Measurements from ENCODE around the gene SPRR4. TPM values are rescaled to one million over a fixed set of nuclear protein-coding genes. Genes with fewer than 3 reads are reported as not detected.
"Not testable (repeated sequence)": the region's sequence is repeated elsewhere in the genome, so short reads cannot be mapped to it uniquely, and the experiment has no call there.

SPRR4 gene
- total and polyA plus RNA-seq, 5 donors from 2014 or later = not detected

DNA sequence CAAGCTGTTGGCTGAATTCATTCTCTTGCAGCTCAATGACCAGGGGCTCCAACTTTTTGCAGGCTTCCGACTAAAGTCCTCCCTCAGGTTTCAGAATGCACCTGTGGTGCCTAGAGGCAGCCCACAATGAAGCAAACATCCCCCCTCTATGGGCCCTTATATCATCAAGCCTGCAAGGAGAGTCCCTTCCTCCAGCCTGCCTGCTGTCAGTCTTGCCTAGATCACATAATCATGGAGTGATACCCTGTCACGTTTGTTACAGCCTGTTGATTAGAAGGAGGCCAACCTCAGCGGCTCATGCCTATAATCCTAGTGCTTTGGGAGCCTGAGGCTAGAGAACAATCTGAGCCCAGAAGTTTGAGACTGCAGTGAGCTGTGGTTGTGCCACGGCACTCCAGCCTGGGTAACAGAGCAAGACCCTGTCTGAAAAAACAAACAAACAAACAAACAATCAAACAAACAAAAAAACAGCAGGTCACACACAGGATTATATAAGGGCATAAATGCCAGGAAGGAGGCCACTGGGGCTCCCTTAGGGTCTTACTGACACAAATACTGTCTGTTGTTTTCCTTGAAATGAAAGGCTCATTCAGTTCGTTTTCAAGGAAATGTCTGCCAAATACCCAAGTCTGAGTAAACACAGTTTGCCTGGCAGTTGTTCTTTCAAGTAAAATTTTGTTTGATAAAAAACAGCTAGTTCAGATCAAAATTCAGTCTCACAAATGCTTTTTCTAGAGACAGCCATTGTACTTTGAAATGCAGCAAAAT lies 26.4 kb downstream of the SPRR4 start:
- Mint-ChIP-seq H3K4me3 (no peak overlapping the region), H3K27ac (no peak overlapping the region), H3K27me3 (peaks cover 19% of the 10 kb centered on the region), H3K9me3 (peaks cover 0 to 7% (median 0%) of the 10 kb centered on the region in 7 donors), H3K4me1 (no peaks in the 10 kb centered on the region), H3K36me3 (no peaks in the 10 kb centered on the region)
- H3K27me3 ChIP-seq (ENCODE audit: control insufficient read depth, insufficient read depth, low read length) = no peaks in the 10 kb centered on the region
- no peak overlapping the region for H3K4me3 ChIP-seq (ENCODE audit: low read depth, low read length)
- no peak overlapping the region for H3K27ac ChIP-seq (ENCODE audit: insufficient read depth, low read length, poor library complexity, severe bottlenecking)
- no peaks in the 10 kb centered on the region for H3K4me1 ChIP-seq (ENCODE audit: control insufficient read depth, insufficient read depth, low read length, poor library complexity, severe bottlenecking)
- DNase-seq (no peak), ATAC-seq (ENCODE audit: low read depth in 2 of 2) (no peak)
- H3K9me3 ChIP-seq (ENCODE audit: control insufficient read depth in 2 of 2, low read length in 2 of 2) = no peaks in the 10 kb centered on the region
- H3K36me3 ChIP-seq (ENCODE audit: control insufficient read depth, insufficient read depth, low read length) = no peaks in the 10 kb centered on the region

DNA sequence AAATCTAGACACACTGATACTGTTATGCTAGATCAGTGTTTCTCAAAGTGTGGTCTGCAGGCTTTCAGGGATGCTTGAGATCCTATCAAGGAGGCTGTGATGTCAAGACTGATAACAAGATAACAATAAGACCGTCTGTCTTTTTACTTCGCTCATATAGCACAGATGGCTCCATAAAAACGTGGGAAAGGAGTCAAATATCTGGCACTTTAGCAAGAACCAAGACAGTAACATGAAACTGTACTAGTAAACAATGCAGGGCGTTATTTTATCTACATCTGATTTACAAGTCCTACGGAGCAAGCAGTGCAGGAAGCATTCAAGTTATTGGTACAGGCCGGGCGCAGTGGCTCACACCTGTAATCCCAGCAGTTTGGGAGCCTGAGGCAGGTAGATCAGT lies 27.5 kb downstream of the SPRR4 start:
- ATAC-seq (ENCODE audit: low read depth in 2 of 2) (no peak), DNase-seq (no peak)
- Histone ChIP-seq H3K4me1 (ENCODE audit: control insufficient read depth, insufficient read depth, low read length, poor library complexity, severe bottlenecking) (no peaks in the 10 kb centered on the region), H3K36me3 (ENCODE audit: control insufficient read depth, insufficient read depth, low read length) (no peaks in the 10 kb centered on the region), H3K4me3 (ENCODE audit: low read depth, low read length) (no peak overlapping the region), H3K27ac (ENCODE audit: insufficient read depth, low read length, poor library complexity, severe bottlenecking) (no peak overlapping the region), H3K9me3 (ENCODE audit: control insufficient read depth in 2 of 2, low read length in 2 of 2) (no peaks in the 10 kb centered on the region), H3K27me3 (ENCODE audit: control insufficient read depth, insufficient read depth, low read length) (no peaks in the 10 kb centered on the region)
- Mint-ChIP-seq H3K4me1 (no peaks in the 10 kb centered on the region), H3K27me3 (peaks cover 15% of the 10 kb centered on the region), H3K9me3 (peaks cover 0 to 7% (median 0%) of the 10 kb centered on the region in 7 donors), H3K27ac (no peak overlapping the region), H3K36me3 (no peaks in the 10 kb centered on the region), H3K4me3 (no peak overlapping the region)

DNA sequence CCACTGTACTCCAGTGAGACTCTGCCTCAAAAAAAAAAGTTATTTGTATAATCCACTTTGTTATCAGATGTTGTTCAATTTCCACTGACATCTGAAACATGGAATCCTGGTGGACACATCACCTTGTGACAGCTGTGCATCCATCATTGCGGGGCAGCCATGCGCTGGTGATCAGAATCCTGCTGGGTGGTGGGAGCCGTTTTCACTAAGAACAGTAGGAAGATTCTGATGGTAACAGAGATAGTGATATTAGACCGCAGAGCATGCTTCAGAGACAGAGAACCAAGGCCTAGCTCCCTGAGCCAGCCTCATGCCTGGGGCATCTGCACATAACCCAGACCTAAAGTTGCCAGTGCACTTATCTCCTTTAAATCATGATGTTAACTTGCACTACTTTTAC lies 28.0 kb downstream of the SPRR4 start:
- H3K27me3 ChIP-seq (ENCODE audit: control insufficient read depth, insufficient read depth, low read length) = no peaks in the 10 kb centered on the region
- Mint-ChIP-seq H3K4me1 (no peaks in the 10 kb centered on the region), H3K27ac (no peak overlapping the region), H3K36me3 (no peaks in the 10 kb centered on the region), H3K9me3 (peaks cover 0 to 7% (median 0%) of the 10 kb centered on the region in 7 donors), H3K27me3 (peaks cover 16% of the 10 kb centered on the region), H3K4me3 (no peak overlapping the region)
- DNase-seq = no peak
- H3K9me3 ChIP-seq (ENCODE audit: control insufficient read depth in 2 of 2, low read length in 2 of 2) = no peaks in the 10 kb centered on the region
- H3K27ac ChIP-seq (ENCODE audit: insufficient read depth, low read length, poor library complexity, severe bottlenecking) = no peak overlapping the region
- H3K36me3 ChIP-seq (ENCODE audit: control insufficient read depth, insufficient read depth, low read length) = no peaks in the 10 kb centered on the region
- H3K4me1 ChIP-seq (ENCODE audit: control insufficient read depth, insufficient read depth, low read length, poor library complexity, severe bottlenecking) = no peaks in the 10 kb centered on the region
- ATAC-seq (ENCODE audit: low read depth in 2 of 2) = no peak
- no peak overlapping the region for H3K4me3 ChIP-seq (ENCODE audit: low read depth, low read length)

DNA sequence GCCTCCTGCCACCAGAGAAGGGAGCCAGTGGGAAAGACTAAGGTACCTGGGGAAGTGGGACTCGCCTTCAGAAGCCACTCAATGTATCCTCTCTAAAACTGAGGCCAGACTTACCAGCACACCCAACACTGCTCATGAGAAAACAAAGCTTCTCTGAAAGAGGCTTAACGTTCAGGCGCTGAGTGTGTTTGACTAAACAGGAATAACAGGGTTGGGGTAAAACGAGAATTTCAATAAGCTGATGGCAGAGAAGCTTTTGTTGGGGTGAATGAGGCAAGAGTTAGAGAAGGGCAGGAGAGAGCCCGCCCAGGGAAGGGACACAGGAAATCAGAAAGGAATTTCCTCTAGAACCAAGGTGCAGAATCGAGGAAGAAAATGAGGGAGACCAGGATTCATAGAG lies 29.4 kb downstream of the SPRR4 start:
- DNase-seq (no peak), ATAC-seq (ENCODE audit: low read depth in 2 of 2) (no peak)
- Histone ChIP-seq H3K27ac (ENCODE audit: insufficient read depth, low read length, poor library complexity, severe bottlenecking) (no peak overlapping the region), H3K9me3 (ENCODE audit: control insufficient read depth in 2 of 2, low read length in 2 of 2) (no peaks in the 10 kb centered on the region), H3K36me3 (ENCODE audit: control insufficient read depth, insufficient read depth, low read length) (no peaks in the 10 kb centered on the region), H3K4me1 (ENCODE audit: control insufficient read depth, insufficient read depth, low read length, poor library complexity, severe bottlenecking) (no peaks in the 10 kb centered on the region), H3K4me3 (ENCODE audit: low read depth, low read length) (no peak overlapping the region), H3K27me3 (ENCODE audit: control insufficient read depth, insufficient read depth, low read length) (no peaks in the 10 kb centered on the region)
- no peaks in the 10 kb centered on the region for H3K4me1 Mint-ChIP-seq
- peaks cover 20% of the 10 kb centered on the region for H3K27me3 Mint-ChIP-seq
- no peaks in the 10 kb centered on the region for H3K36me3 Mint-ChIP-seq
- H3K9me3 Mint-ChIP-seq = peaks cover 0 to 7% (median 0%) of the 10 kb centered on the region in 7 donors
- H3K27ac Mint-ChIP-seq = no peak overlapping the region
- H3K4me3 Mint-ChIP-seq = no peak overlapping the region

DNA sequence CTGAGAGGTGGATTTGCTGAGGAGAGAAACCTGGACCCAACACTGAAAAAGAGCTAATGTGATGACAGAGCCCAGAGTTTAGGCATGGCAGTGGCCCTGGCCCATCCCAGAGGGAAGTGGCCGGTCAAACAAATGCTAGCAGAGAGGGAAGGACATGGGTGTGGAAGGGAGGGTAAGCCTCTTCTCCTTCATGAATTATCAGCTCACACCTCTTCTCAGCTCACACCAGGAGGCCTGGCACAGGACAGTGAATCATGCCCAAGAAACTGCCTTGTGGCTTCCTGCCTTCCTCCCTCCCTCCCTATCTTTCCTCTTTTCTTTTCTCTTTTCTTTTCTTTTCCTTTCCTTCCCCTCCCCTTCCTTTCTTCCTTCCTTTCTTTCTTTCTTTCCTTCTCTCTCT lies 29.8 kb downstream of the SPRR4 start:
- Mint-ChIP-seq H3K4me1 (no peaks in the 10 kb centered on the region), H3K4me3 (peak overlapping the region in 1 of 4 donors; percentile 35), H3K36me3 (no peaks in the 10 kb centered on the region), H3K27ac (no peak overlapping the region), H3K27me3 (peaks cover 20% of the 10 kb centered on the region), H3K9me3 (peaks cover 0 to 4% (median 0%) of the 10 kb centered on the region in 7 donors)
- DNase-seq (no peak), ATAC-seq (ENCODE audit: low read depth in 2 of 2) (no peak)
- Histone ChIP-seq H3K9me3 (ENCODE audit: control insufficient read depth in 2 of 2, low read length in 2 of 2) (no peaks in the 10 kb centered on the region), H3K4me3 (ENCODE audit: low read depth, low read length) (no peak overlapping the region), H3K27ac (ENCODE audit: insufficient read depth, low read length, poor library complexity, severe bottlenecking) (no peak overlapping the region), H3K4me1 (ENCODE audit: control insufficient read depth, insufficient read depth, low read length, poor library complexity, severe bottlenecking) (no peaks in the 10 kb centered on the region), H3K36me3 (ENCODE audit: control insufficient read depth, insufficient read depth, low read length) (no peaks in the 10 kb centered on the region), H3K27me3 (ENCODE audit: control insufficient read depth, insufficient read depth, low read length) (no peaks in the 10 kb centered on the region)

DNA sequence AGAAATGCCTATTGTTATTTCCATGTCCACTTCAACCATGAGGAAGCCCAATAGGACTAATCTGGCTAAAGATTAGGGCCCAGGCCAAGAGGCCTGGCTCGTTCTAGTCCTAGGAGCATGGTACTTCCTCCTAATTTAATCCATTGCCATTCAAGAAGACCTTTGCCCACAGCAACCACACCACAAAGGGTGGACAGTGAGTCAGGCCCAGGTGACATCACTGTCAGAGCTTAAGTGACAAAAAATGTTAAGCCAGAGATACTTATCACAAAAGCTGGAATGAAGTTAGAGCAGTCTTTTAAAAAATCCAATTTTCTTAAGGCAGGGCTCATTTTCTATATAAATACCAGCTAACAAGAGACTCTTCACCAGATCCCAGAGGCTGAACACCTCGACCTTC lies 30.9 kb downstream of the SPRR4 start, which contains the start of gene SPRR3:
SPRR3 (plus strand) TSS at position 368 of the 400 bp plus-strand sequence. CDS start 1,272 bp downstream, outside the sequence.
- no peak for DNase-seq
- Histone ChIP-seq H3K4me3 (ENCODE audit: low read depth, low read length) (no peak within 1 kb of the TSS), H3K4me1 (ENCODE audit: control insufficient read depth, insufficient read depth, low read length, poor library complexity, severe bottlenecking) (no peaks in the 10 kb centered on the region), H3K27ac (ENCODE audit: insufficient read depth, low read length, poor library complexity, severe bottlenecking) (no peak within 1 kb of the TSS), H3K36me3 (ENCODE audit: control insufficient read depth, insufficient read depth, low read length) (no peaks in the 10 kb centered on the region), H3K9me3 (ENCODE audit: control insufficient read depth in 2 of 2, low read length in 2 of 2) (no peaks in the 10 kb centered on the region), H3K27me3 (ENCODE audit: control insufficient read depth, insufficient read depth, low read length) (no peaks in the 10 kb centered on the region)
- H3K27me3 Mint-ChIP-seq = peaks cover 20% of the 10 kb centered on the region
- peaks cover 0 to 4% (median 0%) of the 10 kb centered on the region in 7 donors for H3K9me3 Mint-ChIP-seq
- H3K4me1 Mint-ChIP-seq = no peaks in the 10 kb centered on the region
- no peak for ATAC-seq (ENCODE audit: low read depth in 2 of 2)
- H3K4me3 Mint-ChIP-seq = peak within 1 kb of the TSS in 1 of 4 donors; percentile 35
- H3K27ac Mint-ChIP-seq = peak within 1 kb of the TSS in 1 of 3 donors; percentile 7
- no peaks in the 10 kb centered on the region for H3K36me3 Mint-ChIP-seq

DNA sequence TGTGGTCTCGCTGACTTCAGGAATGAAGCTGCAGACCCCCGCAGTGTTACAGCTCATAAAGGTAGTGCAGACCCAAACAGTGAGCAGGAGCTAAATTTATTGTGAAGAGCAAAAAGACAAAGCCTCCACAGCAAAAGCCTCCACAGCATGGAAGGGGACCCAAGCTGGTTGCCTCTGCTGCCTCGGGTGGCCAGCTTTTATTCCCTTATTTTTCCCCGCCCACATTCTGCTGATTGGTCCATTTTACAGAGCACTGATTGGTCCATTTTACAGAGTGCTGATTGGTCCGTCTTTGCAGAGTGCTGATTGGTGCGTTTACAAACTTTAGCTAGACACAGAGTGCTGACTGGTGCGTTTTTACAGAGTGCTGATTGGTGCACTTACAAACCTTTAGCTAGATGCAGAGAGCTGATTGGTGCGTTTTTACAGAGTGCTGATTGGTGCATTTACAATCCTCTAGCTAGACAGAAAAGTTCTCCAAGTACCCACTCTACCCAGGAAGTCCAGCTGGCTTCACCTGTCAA lies 40.8 kb downstream of the SPRR4 start:
- H3K27ac Mint-ChIP-seq; ATAC-seq (ENCODE audit: low read depth in 2 of 2); H3K36me3 Mint-ChIP-seq; H3K27me3 ChIP-seq (ENCODE audit: control insufficient read depth, insufficient read depth, low read length); H3K4me1 Mint-ChIP-seq; H3K4me3 ChIP-seq (ENCODE audit: low read depth, low read length); DNase-seq; H3K4me3 Mint-ChIP-seq; H3K4me1 ChIP-seq (ENCODE audit: control insufficient read depth, insufficient read depth, low read length, poor library complexity, severe bottlenecking); H3K27ac ChIP-seq (ENCODE audit: insufficient read depth, low read length, poor library complexity, severe bottlenecking); H3K9me3 Mint-ChIP-seq; H3K9me3 ChIP-seq (ENCODE audit: control insufficient read depth in 2 of 2, low read length in 2 of 2); H3K36me3 ChIP-seq (ENCODE audit: control insufficient read depth, insufficient read depth, low read length): not testable (repeated sequence)
- peaks cover 20% of the 10 kb centered on the region for H3K27me3 Mint-ChIP-seq

DNA sequence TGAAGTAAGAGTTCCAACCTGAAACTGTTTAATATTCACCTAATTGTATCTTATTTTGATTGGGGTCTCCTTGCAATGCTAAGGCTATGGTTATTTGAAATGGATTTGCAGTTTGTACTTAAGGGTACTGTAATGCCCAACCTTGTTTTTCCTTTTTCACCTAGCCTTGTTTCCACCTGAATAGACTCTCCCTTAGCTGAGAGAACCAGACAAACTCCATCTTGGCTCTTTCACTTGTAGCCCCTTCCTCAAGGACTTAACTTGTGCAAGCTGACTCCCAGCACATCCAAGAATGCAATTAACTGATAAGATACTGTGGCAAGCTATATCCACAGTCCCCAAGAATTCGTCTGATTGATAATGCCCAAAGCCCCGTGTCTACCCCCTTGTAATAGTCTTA lies 51.4 kb downstream of the SPRR4 start:
- not testable (repeated sequence) for H3K4me3 Mint-ChIP-seq; H3K36me3 Mint-ChIP-seq; H3K9me3 Mint-ChIP-seq; H3K9me3 ChIP-seq (ENCODE audit: control insufficient read depth in 2 of 2, low read length in 2 of 2); H3K36me3 ChIP-seq (ENCODE audit: control insufficient read depth, insufficient read depth, low read length); H3K4me1 Mint-ChIP-seq; H3K27me3 ChIP-seq (ENCODE audit: control insufficient read depth, insufficient read depth, low read length); H3K27ac ChIP-seq (ENCODE audit: insufficient read depth, low read length, poor library complexity, severe bottlenecking); H3K4me1 ChIP-seq (ENCODE audit: control insufficient read depth, insufficient read depth, low read length, poor library complexity, severe bottlenecking); ATAC-seq (ENCODE audit: low read depth in 2 of 2); DNase-seq; H3K4me3 ChIP-seq (ENCODE audit: low read depth, low read length); H3K27ac Mint-ChIP-seq
- H3K27me3 Mint-ChIP-seq = peaks cover 15% of the 10 kb centered on the region
